ENCODE results near the gene PADI3.

DNA sequence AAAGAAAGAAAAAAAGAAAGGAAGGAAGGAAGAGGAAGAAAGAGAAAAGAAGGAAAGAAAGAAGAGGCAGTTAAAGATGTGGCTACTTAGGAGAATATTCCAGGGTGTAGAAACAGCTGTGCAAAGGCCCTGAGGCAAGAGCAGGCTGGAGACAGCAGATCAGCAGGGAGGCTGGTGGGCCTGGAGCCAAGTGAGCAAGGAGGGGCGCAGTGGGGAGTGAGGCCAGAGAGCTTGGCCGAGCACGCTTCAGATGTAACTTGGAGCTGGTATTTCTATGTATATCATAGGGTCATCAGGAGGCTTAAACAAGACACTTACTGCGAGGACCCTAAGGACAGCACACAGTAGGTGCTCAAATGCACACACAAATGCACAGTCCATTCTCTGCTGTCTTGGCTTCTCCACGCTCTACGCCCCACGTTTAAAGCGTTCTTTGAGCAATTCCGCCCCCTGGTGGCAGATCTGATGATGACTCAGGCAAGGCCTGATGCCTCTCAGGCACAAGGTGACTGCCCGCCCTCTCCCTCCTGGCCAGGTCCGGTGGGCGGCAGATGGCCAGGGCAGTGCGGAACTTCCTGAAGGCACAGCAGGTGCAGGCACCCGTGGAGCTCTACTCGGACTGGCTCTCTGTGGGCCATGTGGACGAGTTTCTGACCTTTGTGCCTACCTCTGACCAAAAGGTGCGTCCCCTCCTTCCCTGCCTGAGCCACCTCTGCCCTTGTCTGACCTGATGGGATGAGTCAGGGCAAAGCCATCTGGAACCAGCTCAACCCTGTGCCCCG is 11.9 kb upstream of the PADI3 start:
- TF ChIP-seq, protein P1, sequence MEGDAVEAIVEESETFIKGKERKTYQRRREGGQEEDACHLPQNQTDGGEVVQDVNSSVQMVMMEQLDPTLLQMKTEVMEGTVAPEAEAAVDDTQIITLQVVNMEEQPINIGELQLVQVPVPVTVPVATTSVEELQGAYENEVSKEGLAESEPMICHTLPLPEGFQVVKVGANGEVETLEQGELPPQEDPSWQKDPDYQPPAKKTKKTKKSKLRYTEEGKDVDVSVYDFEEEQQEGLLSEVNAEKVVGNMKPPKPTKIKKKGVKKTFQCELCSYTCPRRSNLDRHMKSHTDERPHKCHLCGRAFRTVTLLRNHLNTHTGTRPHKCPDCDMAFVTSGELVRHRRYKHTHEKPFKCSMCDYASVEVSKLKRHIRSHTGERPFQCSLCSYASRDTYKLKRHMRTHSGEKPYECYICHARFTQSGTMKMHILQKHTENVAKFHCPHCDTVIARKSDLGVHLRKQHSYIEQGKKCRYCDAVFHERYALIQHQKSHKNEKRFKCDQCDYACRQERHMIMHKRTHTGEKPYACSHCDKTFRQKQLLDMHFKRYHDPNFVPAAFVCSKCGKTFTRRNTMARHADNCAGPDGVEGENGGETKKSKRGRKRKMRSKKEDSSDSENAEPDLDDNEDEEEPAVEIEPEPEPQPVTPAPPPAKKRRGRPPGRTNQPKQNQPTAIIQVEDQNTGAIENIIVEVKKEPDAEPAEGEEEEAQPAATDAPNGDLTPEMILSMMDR (IDR thresholded peaks at IDR 0.05 in 8 of 11, conservative IDR thresholded peaks at IDR 0.05 in 3 of 11): peak; percentile 86 to 98 (median 93)
- no peak for TF ChIP-seq POLR2A (IDR thresholded peaks at IDR 0.05)

Data from spleen (tissue), 7 donors.